GM18498 (cell line): ENCODE results near the gene DDIT3.

Experiments
- ATAC-seq: cut with Tn5 transposase; IDR thresholded peaks from one replicate; pipeline ENCODE4 v1.9.1; 2021; ENCODE audit warnings: mild to moderate bottlenecking, moderate library complexity; ENCODE audit not compliant: unreplicated experiment

DDIT3 gene

GRCh38 chr12:57470286-57470969, 49.9 kb downstream of the DDIT3 start:
- no peak for ATAC-seq

DNA sequence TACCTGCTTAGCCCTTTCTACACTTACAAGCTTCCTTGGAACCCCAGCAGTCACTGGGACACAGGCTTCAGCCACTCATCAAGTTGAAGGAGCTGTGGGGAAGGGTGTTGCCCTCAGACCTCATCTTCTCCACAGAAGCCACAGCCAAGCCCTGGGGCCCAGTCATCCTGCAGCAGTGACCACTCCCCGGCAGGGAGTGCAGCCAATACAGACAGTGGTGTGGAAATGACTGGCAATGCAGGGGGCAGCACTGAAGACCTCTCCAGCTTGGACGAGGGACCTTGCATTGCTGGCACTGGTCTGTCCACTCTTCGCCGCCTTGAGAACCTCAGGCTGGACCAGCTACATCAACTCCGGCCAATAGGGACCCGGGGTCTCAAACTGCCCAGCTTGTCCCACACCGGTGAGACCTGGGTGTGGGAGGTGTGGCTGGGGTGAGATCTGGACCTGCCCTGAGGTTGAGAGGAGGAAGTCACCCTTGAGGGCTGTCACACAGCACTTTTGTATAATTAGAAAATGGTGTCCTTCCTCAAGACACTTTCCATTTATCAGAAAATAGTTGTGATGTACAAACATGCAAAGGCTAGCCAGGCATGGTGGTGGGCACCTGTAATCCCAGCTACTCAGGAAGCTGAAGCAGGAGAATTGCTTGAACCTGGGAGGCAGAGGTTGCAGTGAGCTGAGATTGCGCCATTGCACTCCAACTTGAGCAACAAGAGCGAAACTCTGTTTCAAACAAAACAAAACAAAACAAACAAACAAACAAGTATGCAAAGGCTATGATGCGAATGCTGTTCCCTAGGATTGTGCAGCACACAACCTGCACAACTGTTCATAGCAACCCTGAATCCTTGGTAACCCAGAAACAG, 50.8 kb downstream of the DDIT3 start:
- no peak for ATAC-seq

DNA sequence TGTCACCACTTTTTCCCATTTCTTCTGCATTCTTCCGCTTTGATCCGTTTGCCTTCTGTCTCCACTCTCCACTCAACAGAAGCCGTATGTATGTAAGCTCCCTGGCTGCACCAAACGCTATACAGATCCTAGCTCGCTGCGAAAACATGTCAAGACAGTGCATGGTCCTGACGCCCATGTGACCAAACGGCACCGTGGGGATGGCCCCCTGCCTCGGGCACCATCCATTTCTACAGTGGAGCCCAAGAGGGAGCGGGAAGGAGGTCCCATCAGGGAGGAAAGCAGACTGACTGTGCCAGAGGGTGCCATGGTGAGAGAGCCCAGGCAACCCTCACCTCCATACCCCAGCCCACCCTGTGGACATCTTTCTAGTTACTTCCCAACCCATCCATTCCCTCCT, 52.4 kb downstream of the DDIT3 start:
- no peak for ATAC-seq

DNA sequence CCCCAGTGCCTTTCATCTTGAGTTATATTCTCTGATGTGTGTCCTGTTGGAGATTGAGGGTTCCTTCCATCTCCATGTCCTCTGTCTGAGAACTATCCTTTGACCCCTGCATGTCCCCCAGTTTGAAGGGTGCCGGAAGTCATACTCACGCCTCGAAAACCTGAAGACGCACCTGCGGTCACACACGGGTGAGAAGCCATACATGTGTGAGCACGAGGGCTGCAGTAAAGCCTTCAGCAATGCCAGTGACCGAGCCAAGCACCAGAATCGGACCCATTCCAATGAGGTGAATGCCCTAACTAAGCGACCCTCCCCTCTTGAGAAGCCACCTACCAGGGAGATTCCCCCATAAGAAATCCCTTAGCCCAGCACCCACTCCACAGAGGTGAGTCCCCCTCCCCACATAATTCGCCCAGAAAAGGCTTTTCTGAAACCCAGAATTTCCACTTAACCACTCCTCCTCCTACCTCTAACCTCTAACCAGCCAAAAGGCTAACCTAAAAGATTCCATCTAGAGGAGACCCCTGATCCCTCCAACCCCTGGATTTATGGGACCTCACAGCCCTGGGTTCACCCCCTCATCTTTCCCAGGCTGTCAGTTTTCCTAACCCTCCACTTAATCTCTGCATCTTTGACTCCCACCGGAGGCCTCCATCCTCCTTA, 53.0 kb downstream of the DDIT3 start:
- no peak for ATAC-seq
